ENCODE data around the gene HES4. TPM values are rescaled to one million over a fixed set of nuclear protein-coding genes. Genes with fewer than 3 reads are reported as not detected.

HES4 gene
- total and polyA plus RNA-seq, 2 of the 13 experiments (the other 11 are each of a cell fraction or from before 2014, with no cell fraction given), result 8.8 to 10.6 TPM

GRCh38 chr1:958823-959730 lies 40.8 kb downstream of the HES4 start, which contains the start of gene NOC2L (continued):
- no peak for TF ChIP-seq TFDP2 (CRISPR knock-in tag; IDR thresholded peaks at IDR 0.05)
- TF ChIP-seq ZNF431 (CRISPR knock-in tag; IDR thresholded peaks at IDR 0.05; ENCODE audit: borderline replicate concordance, low read depth), result no peak
- TF ChIP-seq TEF (CRISPR knock-in tag; IDR thresholded peaks at IDR 0.05), result 0 out of 2 replicates have a peak, but pooled peaks have one; percentile 25
- no peak for TF ChIP-seq GATAD2A (CRISPR knock-in tag; IDR thresholded peaks at IDR 0.05)
- TF ChIP-seq CBX1 (IDR thresholded peaks at IDR 0.05; ENCODE audit: low read depth), result no peak
- TF ChIP-seq ZSCAN29 (CRISPR knock-in tag; conservative IDR thresholded peaks at IDR 0.05), result no peak
- TF ChIP-seq RAD51 (IDR thresholded peaks at IDR 0.05; ENCODE audit: borderline replicate concordance), result no peak
- TF ChIP-seq NFE2L2 (IDR thresholded peaks at IDR 0.05; ENCODE audit: low read length), result no peak
- no peak; the same call in 1 of the 2 replicates for TF ChIP-seq BATF2 (CRISPR knock-in tag; IDR thresholded peaks at IDR 0.05)
- TF ChIP-seq DZIP1 (CRISPR knock-in tag; IDR thresholded peaks at IDR 0.05), result peak; percentile 74; the same call in 1 of the 2 replicates
- TF ChIP-seq PBX2 (CRISPR knock-in tag; IDR thresholded peaks at IDR 0.05), result no peak
- peak; percentile 72; the same call in 1 of the 2 replicates for TF ChIP-seq UBTF (CRISPR knock-in tag; IDR thresholded peaks at IDR 0.05)
- TF ChIP-seq ETV5 (CRISPR knock-in tag; IDR thresholded peaks at IDR 0.05; ENCODE audit: borderline replicate concordance), result 0 out of 2 replicates have a peak, but pooled peaks have one; percentile 7
- TF ChIP-seq CHD2 (IDR thresholded peaks at IDR 0.05; ENCODE audit: low read depth, low read length), result no peak
- peak; percentile 66; the same call in 1 of the 2 replicates for TF ChIP-seq SIN3A (IDR thresholded peaks at IDR 0.05; ENCODE audit: borderline replicate concordance, low read depth, low read length)
- peak; percentile 65 for TF ChIP-seq ZNF329 (CRISPR knock-in tag; IDR thresholded peaks at IDR 0.05; ENCODE audit: low read depth)
- TF ChIP-seq KLF16 (CRISPR knock-in tag; IDR thresholded peaks at IDR 0.05), result 0 out of 4 replicates have a peak, but pooled peaks of 1 of the 2 experiments have one; percentile 58

Data from HepG2 (cell line).